ENCODE measurements around the gene C14orf39. TPM values are rescaled to one million over a fixed set of nuclear protein-coding genes. Genes with fewer than 3 reads are reported as not detected.

The C14orf39 gene
- total and polyA plus RNA-seq, 2 experiments from 2014 or later = 0.28 to 3.4 TPM

DNA sequence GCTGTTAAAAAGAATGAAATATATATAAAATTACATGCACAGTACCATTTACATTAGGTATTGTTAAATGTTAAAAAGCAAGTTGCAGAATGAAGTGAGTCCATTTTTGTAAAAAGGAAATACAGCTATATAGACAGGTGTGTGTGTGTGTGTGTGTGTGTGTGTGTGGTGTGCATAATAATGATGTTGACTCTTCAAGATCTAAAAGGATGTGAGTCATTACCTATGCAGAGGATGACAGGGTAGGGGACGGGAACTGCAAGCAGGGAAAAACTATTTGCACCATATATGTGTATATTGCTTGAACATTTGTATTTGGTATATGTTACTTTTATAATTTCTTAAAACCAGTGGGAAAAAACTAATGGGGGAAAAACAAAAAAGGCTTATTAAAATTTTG, 3.1 kb downstream of the C14orf39 start:
- H3K27me3 ChIP-seq (ENCODE audit: insufficient read depth) = peaks cover 37% of the 10 kb centered on the region
- H3F3A ChIP-seq (replicated peaks; ENCODE audit: low read depth) = no peaks in the 10 kb centered on the region
- no peak overlapping the region for H3K4me2 ChIP-seq
- H3K4me3 Mint-ChIP-seq = no peak overlapping the region
- no peak overlapping the region for H2AFZ ChIP-seq
- no peak overlapping the region for H3K27ac ChIP-seq (ENCODE audit: low read depth)
- H3K79me2 ChIP-seq (replicated peaks; ENCODE audit: insufficient read depth) = no peaks in the 10 kb centered on the region
- peaks cover 13% of the 10 kb centered on the region; the same call in 1 of the 3 replicates for H3K9me3 Mint-ChIP-seq
- no peaks in the 10 kb centered on the region for H3K36me3 ChIP-seq (ENCODE audit: insufficient read depth)
- H3K9me2 ChIP-seq (ENCODE audit: insufficient read depth) = no peaks in the 10 kb centered on the region
- no peak for DNase-seq (ENCODE audit: low spot score)
- TF ChIP-seq, protein P1, sequence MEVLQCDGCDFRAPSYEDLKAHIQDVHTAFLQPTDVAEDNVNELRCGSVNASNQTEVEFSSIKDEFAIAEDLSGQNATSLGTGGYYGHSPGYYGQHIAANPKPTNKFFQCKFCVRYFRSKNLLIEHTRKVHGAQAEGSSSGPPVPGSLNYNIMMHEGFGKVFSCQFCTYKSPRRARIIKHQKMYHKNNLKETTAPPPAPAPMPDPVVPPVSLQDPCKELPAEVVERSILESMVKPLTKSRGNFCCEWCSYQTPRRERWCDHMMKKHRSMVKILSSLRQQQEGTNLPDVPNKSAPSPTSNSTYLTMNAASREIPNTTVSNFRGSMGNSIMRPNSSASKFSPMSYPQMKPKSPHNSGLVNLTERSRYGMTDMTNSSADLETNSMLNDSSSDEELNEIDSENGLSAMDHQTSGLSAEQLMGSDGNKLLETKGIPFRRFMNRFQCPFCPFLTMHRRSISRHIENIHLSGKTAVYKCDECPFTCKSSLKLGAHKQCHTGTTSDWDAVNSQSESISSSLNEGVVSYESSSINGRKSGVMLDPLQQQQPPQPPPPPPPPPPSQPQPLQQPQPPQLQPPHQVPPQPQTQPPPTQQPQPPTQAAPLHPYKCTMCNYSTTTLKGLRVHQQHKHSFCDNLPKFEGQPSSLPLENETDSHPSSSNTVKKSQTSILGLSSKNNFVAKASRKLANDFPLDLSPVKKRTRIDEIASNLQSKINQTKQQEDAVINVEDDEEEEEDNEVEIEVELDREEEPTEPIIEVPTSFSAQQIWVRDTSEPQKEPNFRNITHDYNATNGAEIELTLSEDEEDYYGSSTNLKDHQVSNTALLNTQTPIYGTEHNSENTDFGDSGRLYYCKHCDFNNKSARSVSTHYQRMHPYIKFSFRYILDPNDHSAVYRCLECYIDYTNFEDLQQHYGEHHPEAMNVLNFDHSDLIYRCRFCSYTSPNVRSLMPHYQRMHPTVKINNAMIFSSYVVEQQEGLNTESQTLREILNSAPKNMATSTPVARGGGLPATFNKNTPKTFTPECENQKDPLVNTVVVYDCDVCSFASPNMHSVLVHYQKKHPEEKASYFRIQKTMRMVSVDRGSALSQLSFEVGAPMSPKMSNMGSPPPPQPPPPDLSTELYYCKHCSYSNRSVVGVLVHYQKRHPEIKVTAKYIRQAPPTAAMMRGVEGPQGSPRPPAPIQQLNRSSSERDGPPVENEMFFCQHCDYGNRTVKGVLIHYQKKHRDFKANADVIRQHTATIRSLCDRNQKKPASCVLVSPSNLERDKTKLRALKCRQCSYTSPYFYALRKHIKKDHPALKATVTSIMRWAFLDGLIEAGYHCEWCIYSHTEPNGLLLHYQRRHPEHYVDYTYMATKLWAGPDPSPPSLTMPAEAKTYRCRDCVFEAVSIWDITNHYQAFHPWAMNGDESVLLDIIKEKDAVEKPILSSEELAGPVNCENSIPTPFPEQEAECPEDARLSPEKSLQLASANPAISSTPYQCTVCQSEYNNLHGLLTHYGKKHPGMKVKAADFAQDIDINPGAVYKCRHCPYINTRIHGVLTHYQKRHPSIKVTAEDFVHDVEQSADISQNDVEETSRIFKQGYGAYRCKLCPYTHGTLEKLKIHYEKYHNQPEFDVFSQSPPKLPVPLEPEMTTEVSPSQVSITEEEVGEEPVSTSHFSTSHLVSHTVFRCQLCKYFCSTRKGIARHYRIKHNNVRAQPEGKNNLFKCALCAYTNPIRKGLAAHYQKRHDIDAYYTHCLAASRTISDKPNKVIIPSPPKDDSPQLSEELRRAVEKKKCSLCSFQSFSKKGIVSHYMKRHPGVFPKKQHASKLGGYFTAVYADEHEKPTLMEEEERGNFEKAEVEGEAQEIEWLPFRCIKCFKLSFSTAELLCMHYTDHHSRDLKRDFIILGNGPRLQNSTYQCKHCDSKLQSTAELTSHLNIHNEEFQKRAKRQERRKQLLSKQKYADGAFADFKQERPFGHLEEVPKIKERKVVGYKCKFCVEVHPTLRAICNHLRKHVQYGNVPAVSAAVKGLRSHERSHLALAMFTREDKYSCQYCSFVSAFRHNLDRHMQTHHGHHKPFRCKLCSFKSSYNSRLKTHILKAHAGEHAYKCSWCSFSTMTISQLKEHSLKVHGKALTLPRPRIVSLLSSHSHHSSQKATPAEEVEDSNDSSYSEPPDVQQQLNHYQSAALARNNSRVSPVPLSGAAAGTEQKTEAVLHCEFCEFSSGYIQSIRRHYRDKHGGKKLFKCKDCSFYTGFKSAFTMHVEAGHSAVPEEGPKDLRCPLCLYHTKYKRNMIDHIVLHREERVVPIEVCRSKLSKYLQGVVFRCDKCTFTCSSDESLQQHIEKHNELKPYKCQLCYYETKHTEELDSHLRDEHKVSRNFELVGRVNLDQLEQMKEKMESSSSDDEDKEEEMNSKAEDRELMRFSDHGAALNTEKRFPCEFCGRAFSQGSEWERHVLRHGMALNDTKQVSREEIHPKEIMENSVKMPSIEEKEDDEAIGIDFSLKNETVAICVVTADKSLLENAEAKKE (CRISPR knock-in tag; IDR thresholded peaks at IDR 0.05) = no peak
- TF ChIP-seq ZNF114 (CRISPR knock-in tag; IDR thresholded peaks at IDR 0.05) (no peak), EZH2 (IDR thresholded peaks at IDR 0.05; ENCODE audit: low read depth, unreplicated experiment) (no peak), POLR2AphosphoS5 (IDR thresholded peaks at IDR 0.05; ENCODE audit: low read depth) (no peak), ZNF331 (CRISPR knock-in tag; IDR thresholded peaks at IDR 0.05; ENCODE audit: low read depth) (no peak), EZH2phosphoT487 (IDR thresholded peaks at IDR 0.05; ENCODE audit: unreplicated experiment) (no peak), JUNB (IDR thresholded peaks at IDR 0.05; ENCODE audit: unreplicated experiment) (no peak), NANOG (IDR thresholded peaks at IDR 0.05; ENCODE audit: borderline replicate concordance) (no peak), STAT1 (IDR thresholded peaks at IDR 0.05; ENCODE audit: unreplicated experiment) (no peak), CREB1 (CRISPR knock-in tag; IDR thresholded peaks at IDR 0.05; ENCODE audit: low read depth) (no peak)
- TF ChIP-seq, protein P2, sequence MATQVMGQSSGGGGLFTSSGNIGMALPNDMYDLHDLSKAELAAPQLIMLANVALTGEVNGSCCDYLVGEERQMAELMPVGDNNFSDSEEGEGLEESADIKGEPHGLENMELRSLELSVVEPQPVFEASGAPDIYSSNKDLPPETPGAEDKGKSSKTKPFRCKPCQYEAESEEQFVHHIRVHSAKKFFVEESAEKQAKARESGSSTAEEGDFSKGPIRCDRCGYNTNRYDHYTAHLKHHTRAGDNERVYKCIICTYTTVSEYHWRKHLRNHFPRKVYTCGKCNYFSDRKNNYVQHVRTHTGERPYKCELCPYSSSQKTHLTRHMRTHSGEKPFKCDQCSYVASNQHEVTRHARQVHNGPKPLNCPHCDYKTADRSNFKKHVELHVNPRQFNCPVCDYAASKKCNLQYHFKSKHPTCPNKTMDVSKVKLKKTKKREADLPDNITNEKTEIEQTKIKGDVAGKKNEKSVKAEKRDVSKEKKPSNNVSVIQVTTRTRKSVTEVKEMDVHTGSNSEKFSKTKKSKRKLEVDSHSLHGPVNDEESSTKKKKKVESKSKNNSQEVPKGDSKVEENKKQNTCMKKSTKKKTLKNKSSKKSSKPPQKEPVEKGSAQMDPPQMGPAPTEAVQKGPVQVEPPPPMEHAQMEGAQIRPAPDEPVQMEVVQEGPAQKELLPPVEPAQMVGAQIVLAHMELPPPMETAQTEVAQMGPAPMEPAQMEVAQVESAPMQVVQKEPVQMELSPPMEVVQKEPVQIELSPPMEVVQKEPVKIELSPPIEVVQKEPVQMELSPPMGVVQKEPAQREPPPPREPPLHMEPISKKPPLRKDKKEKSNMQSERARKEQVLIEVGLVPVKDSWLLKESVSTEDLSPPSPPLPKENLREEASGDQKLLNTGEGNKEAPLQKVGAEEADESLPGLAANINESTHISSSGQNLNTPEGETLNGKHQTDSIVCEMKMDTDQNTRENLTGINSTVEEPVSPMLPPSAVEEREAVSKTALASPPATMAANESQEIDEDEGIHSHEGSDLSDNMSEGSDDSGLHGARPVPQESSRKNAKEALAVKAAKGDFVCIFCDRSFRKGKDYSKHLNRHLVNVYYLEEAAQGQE (IDR thresholded peaks at IDR 0.05; ENCODE audit: unreplicated experiment) = no peak
- TF ChIP-seq, protein P3, sequence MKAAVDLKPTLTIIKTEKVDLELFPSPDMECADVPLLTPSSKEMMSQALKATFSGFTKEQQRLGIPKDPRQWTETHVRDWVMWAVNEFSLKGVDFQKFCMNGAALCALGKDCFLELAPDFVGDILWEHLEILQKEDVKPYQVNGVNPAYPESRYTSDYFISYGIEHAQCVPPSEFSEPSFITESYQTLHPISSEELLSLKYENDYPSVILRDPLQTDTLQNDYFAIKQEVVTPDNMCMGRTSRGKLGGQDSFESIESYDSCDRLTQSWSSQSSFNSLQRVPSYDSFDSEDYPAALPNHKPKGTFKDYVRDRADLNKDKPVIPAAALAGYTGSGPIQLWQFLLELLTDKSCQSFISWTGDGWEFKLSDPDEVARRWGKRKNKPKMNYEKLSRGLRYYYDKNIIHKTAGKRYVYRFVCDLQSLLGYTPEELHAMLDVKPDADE (IDR thresholded peaks at IDR 0.05) = no peak
- TF ChIP-seq, protein P4, sequence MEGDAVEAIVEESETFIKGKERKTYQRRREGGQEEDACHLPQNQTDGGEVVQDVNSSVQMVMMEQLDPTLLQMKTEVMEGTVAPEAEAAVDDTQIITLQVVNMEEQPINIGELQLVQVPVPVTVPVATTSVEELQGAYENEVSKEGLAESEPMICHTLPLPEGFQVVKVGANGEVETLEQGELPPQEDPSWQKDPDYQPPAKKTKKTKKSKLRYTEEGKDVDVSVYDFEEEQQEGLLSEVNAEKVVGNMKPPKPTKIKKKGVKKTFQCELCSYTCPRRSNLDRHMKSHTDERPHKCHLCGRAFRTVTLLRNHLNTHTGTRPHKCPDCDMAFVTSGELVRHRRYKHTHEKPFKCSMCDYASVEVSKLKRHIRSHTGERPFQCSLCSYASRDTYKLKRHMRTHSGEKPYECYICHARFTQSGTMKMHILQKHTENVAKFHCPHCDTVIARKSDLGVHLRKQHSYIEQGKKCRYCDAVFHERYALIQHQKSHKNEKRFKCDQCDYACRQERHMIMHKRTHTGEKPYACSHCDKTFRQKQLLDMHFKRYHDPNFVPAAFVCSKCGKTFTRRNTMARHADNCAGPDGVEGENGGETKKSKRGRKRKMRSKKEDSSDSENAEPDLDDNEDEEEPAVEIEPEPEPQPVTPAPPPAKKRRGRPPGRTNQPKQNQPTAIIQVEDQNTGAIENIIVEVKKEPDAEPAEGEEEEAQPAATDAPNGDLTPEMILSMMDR (conservative IDR thresholded peaks at IDR 0.05; ENCODE audit: low read depth in 2 of 2) = no peak
- no peak overlapping the region; the same call in 1 of the 2 replicates for H3K27ac Mint-ChIP-seq
- no peak overlapping the region for H3K4me3 ChIP-seq
- ATAC-seq = no peak
- H3K36me3 Mint-ChIP-seq (ENCODE audit: low read depth) = peaks cover 14% of the 10 kb centered on the region; the same call in 2 of the 3 replicates
- H3K27me3 Mint-ChIP-seq (ENCODE audit: insufficient read depth, low read depth, poor library complexity) = peaks cover 9% of the 10 kb centered on the region
- peaks cover 3% of the 10 kb centered on the region; the same call in 1 of the 3 replicates for H3K4me1 Mint-ChIP-seq
- H4K20me1 ChIP-seq (replicated peaks; ENCODE audit: insufficient read depth) = no peaks in the 10 kb centered on the region
- 0 out of 2 replicates have a peak, but pooled peaks cover 4% of the 10 kb centered on the region for H3K4me1 ChIP-seq (ENCODE audit: insufficient read depth)

Data from GM23338 (cell line).